IPS-18a (cell line): ENCODE results near the gene LRP1B.

Experiments used
- H3K27ac ChIP-seq: one replicate; pipeline ENCODE4 v1.5.1; 2013; ENCODE audit warnings: low read length
- H3K27me3 ChIP-seq: one replicate; pipeline ENCODE4 v1.6.1; 2013; ENCODE audit warnings: mild to moderate bottlenecking, low read length; ENCODE audit not compliant: control insufficient read depth, insufficient read depth
- H3K36me3 ChIP-seq: one replicate; pipeline ENCODE4 v1.6.1; 2013; ENCODE audit warnings: low read depth, low read length; ENCODE audit not compliant: control insufficient read depth
- H3K4me1 ChIP-seq: one replicate; pipeline ENCODE4 v1.6.1; 2013; ENCODE audit warnings: low read depth, low read length; ENCODE audit not compliant: control insufficient read depth
- H3K4me3 ChIP-seq: one replicate; pipeline ENCODE4 v1.5.1; 2013; ENCODE audit warnings: low read length
- H3K9ac ChIP-seq: one replicate; pipeline ENCODE4 v1.6.1; 2013; ENCODE audit warnings: mild to moderate bottlenecking, low read length, moderate library complexity
- H3K9me3 ChIP-seq: one replicate; pipeline ENCODE4 v1.6.1; 2013; ENCODE audit warnings: low read depth, low read length; ENCODE audit not compliant: control insufficient read depth

The LRP1B gene

GRCh38 chr2:141392517-141393213, 738.2 kb downstream of the LRP1B start:
- no peak overlapping the region for H3K9ac ChIP-seq

GRCh38 chr2:141386168-141386567, 744.6 kb downstream of the LRP1B start:
- no peaks in the 10 kb centered on the region for H3K9me3 ChIP-seq
- H3K9ac ChIP-seq, result no peak overlapping the region
- no peaks in the 10 kb centered on the region for H3K27me3 ChIP-seq
- H3K27ac ChIP-seq, result no peak overlapping the region
- H3K4me3 ChIP-seq, result no peak overlapping the region
- H3K4me1 ChIP-seq, result no peaks in the 10 kb centered on the region
- H3K36me3 ChIP-seq, result no peaks in the 10 kb centered on the region

More at GRCh38 chr2:141392517-141393213, 738.2 kb downstream of the LRP1B start:
- Histone ChIP-seq H3K36me3 (no peaks in the 10 kb centered on the region), H3K4me3 (no peak overlapping the region), H3K27ac (no peak overlapping the region), H3K9me3 (no peaks in the 10 kb centered on the region), H3K4me1 (no peaks in the 10 kb centered on the region), H3K27me3 (no peaks in the 10 kb centered on the region)

- Histone ChIP-seq H3K27me3 (no peaks in the 10 kb centered on the region), H3K9ac (no peak overlapping the region), H3K27ac (no peak overlapping the region), H3K9me3 (no peaks in the 10 kb centered on the region), H3K4me3 (no peak overlapping the region), H3K36me3 (no peaks in the 10 kb centered on the region), H3K4me1 (no peaks in the 10 kb centered on the region)
Observed at GRCh38 chr2:141384676-141385075, 746.1 kb downstream of the LRP1B start.

GRCh38 chr2:141381946-141382345, 748.9 kb downstream of the LRP1B start:
- H3K27me3 ChIP-seq, result no peaks in the 10 kb centered on the region
- no peak overlapping the region for H3K4me3 ChIP-seq
- no peak overlapping the region for H3K9ac ChIP-seq
- no peaks in the 10 kb centered on the region for H3K36me3 ChIP-seq
- no peaks in the 10 kb centered on the region for H3K4me1 ChIP-seq
- no peak overlapping the region for H3K27ac ChIP-seq
- no peaks in the 10 kb centered on the region for H3K9me3 ChIP-seq

GRCh38 chr2:141380008-141380979, 750.5 kb downstream of the LRP1B start:
- Histone ChIP-seq H3K27ac (no peak overlapping the region), H3K27me3 (no peaks in the 10 kb centered on the region), H3K9me3 (no peaks in the 10 kb centered on the region), H3K4me1 (no peaks in the 10 kb centered on the region), H3K4me3 (no peak overlapping the region), H3K36me3 (no peaks in the 10 kb centered on the region), H3K9ac (no peak overlapping the region)

GRCh38 chr2:141364821-141365220, 766.0 kb downstream of the LRP1B start:
- H3K4me1 ChIP-seq, result no peaks in the 10 kb centered on the region
- H3K4me3 ChIP-seq, result no peak overlapping the region
- H3K36me3 ChIP-seq, result no peaks in the 10 kb centered on the region
- no peak overlapping the region for H3K9ac ChIP-seq
- H3K9me3 ChIP-seq, result no peaks in the 10 kb centered on the region
- H3K27me3 ChIP-seq, result no peaks in the 10 kb centered on the region
- H3K27ac ChIP-seq, result no peak overlapping the region

- H3K4me3 ChIP-seq, result no peak overlapping the region
- H3K36me3 ChIP-seq, result no peaks in the 10 kb centered on the region
- no peak overlapping the region for H3K9ac ChIP-seq
- no peaks in the 10 kb centered on the region for H3K27me3 ChIP-seq
- H3K4me1 ChIP-seq, result no peaks in the 10 kb centered on the region
- no peaks in the 10 kb centered on the region for H3K9me3 ChIP-seq
- H3K27ac ChIP-seq, result no peak overlapping the region
Observed at GRCh38 chr2:141362311-141362710, 768.5 kb downstream of the LRP1B start.

- H3K9ac ChIP-seq, result no peak overlapping the region
- H3K27ac ChIP-seq, result no peak overlapping the region
- no peak overlapping the region for H3K4me3 ChIP-seq
- H3K4me1 ChIP-seq, result no peaks in the 10 kb centered on the region
- H3K9me3 ChIP-seq, result no peaks in the 10 kb centered on the region
- H3K36me3 ChIP-seq, result no peaks in the 10 kb centered on the region
- H3K27me3 ChIP-seq, result no peaks in the 10 kb centered on the region
Observed at GRCh38 chr2:141348481-141348880, 782.3 kb downstream of the LRP1B start.

- H3K27ac ChIP-seq, result no peak overlapping the region
- H3K9ac ChIP-seq, result no peak overlapping the region
- H3K36me3 ChIP-seq, result no peaks in the 10 kb centered on the region
Observed at GRCh38 chr2:141341444-141341843, 789.4 kb downstream of the LRP1B start.

GRCh38 chr2:141331127-141331526, 799.7 kb downstream of the LRP1B start:
- Histone ChIP-seq H3K4me3 (no peak overlapping the region), H3K9ac (no peak overlapping the region), H3K27ac (no peak overlapping the region), H3K4me1 (no peaks in the 10 kb centered on the region), H3K9me3 (no peaks in the 10 kb centered on the region), H3K27me3 (no peaks in the 10 kb centered on the region), H3K36me3 (no peaks in the 10 kb centered on the region)

More at GRCh38 chr2:141341444-141341843, 789.4 kb downstream of the LRP1B start:
- Histone ChIP-seq H3K4me3 (no peak overlapping the region), H3K27me3 (no peaks in the 10 kb centered on the region), H3K4me1 (no peaks in the 10 kb centered on the region), H3K9me3 (no peaks in the 10 kb centered on the region)

GRCh38 chr2:141329964-141330363, 800.9 kb downstream of the LRP1B start:
- Histone ChIP-seq H3K27me3 (no peaks in the 10 kb centered on the region), H3K36me3 (no peaks in the 10 kb centered on the region), H3K9me3 (no peaks in the 10 kb centered on the region), H3K27ac (no peak overlapping the region), H3K4me1 (no peaks in the 10 kb centered on the region), H3K4me3 (no peak overlapping the region), H3K9ac (no peak overlapping the region)
